ENCODE measurements around the gene RSPH10B.
"Not testable (repeated sequence)": the region's sequence is repeated elsewhere in the genome, so short reads cannot be mapped to it uniquely, and the experiment has no call there.

DNA sequence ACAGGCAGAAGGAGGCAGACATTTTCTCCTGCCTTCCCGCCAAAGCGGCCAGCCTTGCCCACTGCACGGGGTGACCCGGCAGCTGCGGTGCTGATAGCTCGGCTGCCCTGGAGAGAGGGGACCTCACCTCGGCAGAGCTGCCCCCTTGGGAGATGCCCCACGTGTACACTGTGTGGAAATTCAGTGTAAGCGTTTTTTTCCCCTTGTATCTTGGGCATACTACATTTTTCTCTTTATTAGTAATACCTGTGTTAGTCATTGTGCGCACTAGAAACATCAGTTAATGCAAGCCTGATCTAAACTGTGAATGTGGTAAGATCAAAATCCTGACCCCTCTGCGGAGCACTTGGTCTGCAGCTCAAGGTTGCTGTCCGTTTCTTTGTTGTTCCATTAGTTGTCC lies 45.9 kb downstream of the RSPH10B start:
- TF ChIP-seq FOXK2 (IDR thresholded peaks at IDR 0.05); SIN3A (IDR thresholded peaks at IDR 0.05; ENCODE audit: low read depth, low read length); SPI1 (IDR thresholded peaks at IDR 0.05; ENCODE audit: borderline replicate concordance, insufficient read depth, low read depth, low read length); TBL1XR1 (IDR thresholded peaks at IDR 0.05; ENCODE audit: low read depth, low read length): not testable (repeated sequence)
- TF ChIP-seq, protein P1, sequence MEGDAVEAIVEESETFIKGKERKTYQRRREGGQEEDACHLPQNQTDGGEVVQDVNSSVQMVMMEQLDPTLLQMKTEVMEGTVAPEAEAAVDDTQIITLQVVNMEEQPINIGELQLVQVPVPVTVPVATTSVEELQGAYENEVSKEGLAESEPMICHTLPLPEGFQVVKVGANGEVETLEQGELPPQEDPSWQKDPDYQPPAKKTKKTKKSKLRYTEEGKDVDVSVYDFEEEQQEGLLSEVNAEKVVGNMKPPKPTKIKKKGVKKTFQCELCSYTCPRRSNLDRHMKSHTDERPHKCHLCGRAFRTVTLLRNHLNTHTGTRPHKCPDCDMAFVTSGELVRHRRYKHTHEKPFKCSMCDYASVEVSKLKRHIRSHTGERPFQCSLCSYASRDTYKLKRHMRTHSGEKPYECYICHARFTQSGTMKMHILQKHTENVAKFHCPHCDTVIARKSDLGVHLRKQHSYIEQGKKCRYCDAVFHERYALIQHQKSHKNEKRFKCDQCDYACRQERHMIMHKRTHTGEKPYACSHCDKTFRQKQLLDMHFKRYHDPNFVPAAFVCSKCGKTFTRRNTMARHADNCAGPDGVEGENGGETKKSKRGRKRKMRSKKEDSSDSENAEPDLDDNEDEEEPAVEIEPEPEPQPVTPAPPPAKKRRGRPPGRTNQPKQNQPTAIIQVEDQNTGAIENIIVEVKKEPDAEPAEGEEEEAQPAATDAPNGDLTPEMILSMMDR (IDR thresholded peaks at IDR 0.05 in 2 of 3, conservative IDR thresholded peaks at IDR 0.05 in 1 of 3; ENCODE audit: control insufficient read depth in 2 of 3, extremely low read depth in 1 of 3, insufficient read depth in 1 of 3, low read depth in 3 of 3, low read length in 3 of 3) = not testable (repeated sequence)

Measured in GM12878 (cell line).